Measurements from ENCODE around the gene YIPF2. TPM values are rescaled to one million over a fixed set of nuclear protein-coding genes. Genes with fewer than 3 reads are reported as not detected.

YIPF2 gene
- total RNA-seq, 2 experiments from 2014 or later = 21.1 to 21.7 TPM

GRCh38 chr19:10936661-10937084 is 8.2 kb upstream of the YIPF2 start:
- intact Hi-C loops (cut with DNase I, micrococcal nuclease) = loop anchor here (2.0 to 10.0 kb wide), 4 partner anchors 48 to 196 kb away; no protein-coding TSS in a partner anchor
- Mint-ChIP-seq H3K27ac (no peak overlapping the region), H3K9me3 (no peaks in the 10 kb centered on the region), H3K4me3 (no peak overlapping the region), H3K27me3 (no peaks in the 10 kb centered on the region), H3K4me1 (ENCODE audit: low read depth) (peaks cover 4% of the 10 kb centered on the region), H3K36me3 (ENCODE audit: low read depth) (peaks cover 9% of the 10 kb centered on the region)
- H3K4me1 ChIP-seq (ENCODE audit: insufficient read depth, low read length) = peaks cover 6% of the 10 kb centered on the region
- CTCF ChIA-PET = interaction anchor here (0.6 to 1.4 kb wide), 13 partner anchors 8 to 394 kb away, joined by 3 to 11 read pairs (median 4); partner anchors contain the start of genes TIMM29 and YIPF2
- TF ChIP-seq CTCF (IDR thresholded peaks at IDR 0.05) = peak; percentile 66
- POLR2A ChIA-PET = interaction anchor here (0.5 to 1.0 kb wide), 3 partner anchors 64 to 178 kb away, joined by 3 to 4 read pairs (median 4); no protein-coding TSS in a partner anchor
- H3K9me3 ChIP-seq (ENCODE audit: control insufficient read depth in 1 of 2, insufficient read depth in 1 of 2, low read length in 2 of 2) = no peaks in the 10 kb centered on the region
- peaks cover 9% of the 10 kb centered on the region for H3K36me3 ChIP-seq (ENCODE audit: insufficient read depth, low read length)
- no peak overlapping the region for H3K4me3 ChIP-seq (ENCODE audit: low read length)
- H3K27me3 ChIP-seq (ENCODE audit: control insufficient read depth in 1 of 2, insufficient read depth in 2 of 2, low read length in 2 of 2) = no peaks in the 10 kb centered on the region
- ATAC-seq (ENCODE audit: poor library complexity) = peak; percentile 93
- H3K27ac ChIP-seq (ENCODE audit: low read depth in 1 of 2, low read length in 2 of 2) = no peak overlapping the region
- peak in 6 of 14 experiments; percentile 11 to 78 (median 52) for DNase-seq

GRCh38 chr19:10935371-10936059 is 7.1 kb upstream of the YIPF2 start:
- peaks cover 11% of the 10 kb centered on the region for H3K4me1 ChIP-seq (ENCODE audit: insufficient read depth, low read length)
- no peak overlapping the region for H3K27ac Mint-ChIP-seq
- no peaks in the 10 kb centered on the region for H3K9me3 ChIP-seq (ENCODE audit: control insufficient read depth in 1 of 2, insufficient read depth in 1 of 2, low read length in 2 of 2)
- no peaks in the 10 kb centered on the region for H3K27me3 ChIP-seq (ENCODE audit: control insufficient read depth in 1 of 2, insufficient read depth in 2 of 2, low read length in 2 of 2)
- no peak for TF ChIP-seq CTCF (IDR thresholded peaks at IDR 0.05)
- no peak overlapping the region for H3K4me3 Mint-ChIP-seq
- no peaks in the 10 kb centered on the region for H3K27me3 Mint-ChIP-seq
- H3K4me3 ChIP-seq (ENCODE audit: low read length) = no peak overlapping the region
- no peak overlapping the region for H3K27ac ChIP-seq (ENCODE audit: low read depth in 1 of 2, low read length in 2 of 2)
- peaks cover 9% of the 10 kb centered on the region for H3K36me3 ChIP-seq (ENCODE audit: insufficient read depth, low read length)
- CTCF ChIA-PET = no interaction called here
- H3K9me3 Mint-ChIP-seq = no peaks in the 10 kb centered on the region
- peaks cover 4% of the 10 kb centered on the region for H3K4me1 Mint-ChIP-seq (ENCODE audit: low read depth)
- DNase-seq (no peak), ATAC-seq (ENCODE audit: poor library complexity) (no peak)
- intact Hi-C loops (cut with DNase I, micrococcal nuclease) = loop anchor here (2.0 to 10.0 kb wide), 4 partner anchors 49 to 197 kb away; no protein-coding TSS in a partner anchor
- peaks cover 13% of the 10 kb centered on the region for H3K36me3 Mint-ChIP-seq (ENCODE audit: low read depth)
- POLR2A ChIA-PET = no interaction called here

- ChIA-PET CTCF (interaction anchor here (0.6 to 2.7 kb wide), 3 partner anchors 13 to 285 kb away, joined by 3 to 9 read pairs (median 3); no protein-coding TSS in a partner anchor), POLR2A (interaction anchor here (1.0 kb wide), 1 partner anchor 32 kb away, joined by 3 read pairs; the partner anchor contains the start of gene SMARCA4)
- Histone ChIP-seq H3K27ac (ENCODE audit: low read depth in 1 of 2, low read length in 2 of 2) (peak overlapping the region in 1 of 2 donors; percentile 46), H3K4me3 (ENCODE audit: low read length) (peak overlapping the region; percentile 75), H3K27me3 (ENCODE audit: control insufficient read depth in 1 of 2, insufficient read depth in 2 of 2, low read length in 2 of 2) (no peaks in the 10 kb centered on the region), H3K36me3 (ENCODE audit: insufficient read depth, low read length) (peaks cover 10% of the 10 kb centered on the region), H3K4me1 (ENCODE audit: insufficient read depth, low read length) (peaks cover 33% of the 10 kb centered on the region), H3K9me3 (ENCODE audit: control insufficient read depth in 1 of 2, insufficient read depth in 1 of 2, low read length in 2 of 2) (no peaks in the 10 kb centered on the region)
- no peak for TF ChIP-seq CTCF (IDR thresholded peaks at IDR 0.05)
- ATAC-seq (ENCODE audit: poor library complexity) = no peak
- H3K4me3 Mint-ChIP-seq = peak overlapping the region; percentile 84
- intact Hi-C loops (cut with DNase I, micrococcal nuclease) = loop anchor here (5.0 to 10.0 kb wide), 4 partner anchors 33 to 445 kb away; partner anchors contain the start of genes CARM1 (in 1 of the 2), SMARCA4 (in 1 of the 2) and SWSAP1 (in 1 of the 2)
- H3K36me3 Mint-ChIP-seq (ENCODE audit: low read depth) = peaks cover 31% of the 10 kb centered on the region
- no peaks in the 10 kb centered on the region for H3K27me3 Mint-ChIP-seq
- H3K9me3 Mint-ChIP-seq = no peaks in the 10 kb centered on the region
- DNase-seq = peak in 1 of 14 experiments; percentile 18
- H3K27ac Mint-ChIP-seq = peak overlapping the region; percentile 67
- peaks cover 16% of the 10 kb centered on the region for H3K4me1 Mint-ChIP-seq (ENCODE audit: low read depth)
Measured at GRCh38 chr19:10929402-10929794, 959 bp upstream of the YIPF2 start.
